ENCODE results near the gene RHOD. TPM values are rescaled to one million over a fixed set of nuclear protein-coding genes. Genes with fewer than 3 reads are reported as not detected.

RHOD gene
- total RNA-seq, 1 donor from 2014 or later = 29.8 TPM

GRCh38 chr11:67055812-67056211, 835 bp upstream of the RHOD start:
- no peaks in the 10 kb centered on the region for H3K9me3 ChIP-seq (ENCODE audit: insufficient read depth, low read depth, low read length)
- FAIRE-seq = no peak
- Mint-ChIP-seq H3K27ac (ENCODE audit: unreplicated experiment) (no peak overlapping the region), H3K4me3 (ENCODE audit: unreplicated experiment) (peak overlapping the region; percentile 79), H3K36me3 (ENCODE audit: low read depth, unreplicated experiment) (peaks cover 2% of the 10 kb centered on the region), H3K4me1 (ENCODE audit: low read depth, unreplicated experiment) (peaks cover 14% of the 10 kb centered on the region), H3K9me3 (ENCODE audit: unreplicated experiment) (no peaks in the 10 kb centered on the region), H3K27me3 (ENCODE audit: low read depth, unreplicated experiment) (peaks cover 10% of the 10 kb centered on the region)
- TF ChIP-seq CTCF (IDR thresholded peaks at IDR 0.05; ENCODE audit: insufficient read depth, low read depth, low read length) = no peak
- no peak for TF ChIP-seq EZH2 (IDR thresholded peaks at IDR 0.05; ENCODE audit: insufficient read depth, low read length)
- peak overlapping the region; percentile 89 for H2AFZ ChIP-seq (ENCODE audit: low read depth, low read length)
- peak overlapping the region; percentile 88 for H3K4me2 ChIP-seq (ENCODE audit: low read length)
- no peaks in the 10 kb centered on the region for H3K27me3 ChIP-seq (ENCODE audit: insufficient read depth, low read length)
- peak overlapping the region; percentile 54 for H3K4me3 ChIP-seq (ENCODE audit: insufficient read depth, low read depth, low read length)
- H3K27ac ChIP-seq (ENCODE audit: low read depth, low read length) = no peak overlapping the region
- H3K36me3 ChIP-seq (ENCODE audit: insufficient read depth, low read length) = no peaks in the 10 kb centered on the region
- H3K79me2 ChIP-seq (ENCODE audit: insufficient read depth, low read length) = peaks cover 4% of the 10 kb centered on the region
- DNase-seq (ENCODE audit: low read depth) = no peak
- peaks cover 11% of the 10 kb centered on the region for H4K20me1 ChIP-seq (ENCODE audit: insufficient read depth, low read length)
- H3K9ac ChIP-seq (ENCODE audit: low read length) = peak overlapping the region; percentile 57
- H3K4me1 ChIP-seq (ENCODE audit: insufficient read depth, low read length) = peaks cover 44% of the 10 kb centered on the region

GRCh38 chr11:67057205-67057672, 592 bp downstream of the RHOD start:
- Histone ChIP-seq H2AFZ (ENCODE audit: low read depth, low read length) (peak overlapping the region; percentile 89), H3K27ac (ENCODE audit: low read depth, low read length) (no peak overlapping the region), H3K9me3 (ENCODE audit: insufficient read depth, low read depth, low read length) (no peaks in the 10 kb centered on the region), H4K20me1 (ENCODE audit: insufficient read depth, low read length) (peaks cover 16% of the 10 kb centered on the region), H3K4me3 (ENCODE audit: insufficient read depth, low read depth, low read length) (peak overlapping the region; percentile 54), H3K4me1 (ENCODE audit: insufficient read depth, low read length) (peaks cover 45% of the 10 kb centered on the region), H3K36me3 (ENCODE audit: insufficient read depth, low read length) (no peaks in the 10 kb centered on the region), H3K27me3 (ENCODE audit: insufficient read depth, low read length) (no peaks in the 10 kb centered on the region), H3K79me2 (ENCODE audit: insufficient read depth, low read length) (peaks cover 4% of the 10 kb centered on the region), H3K9ac (ENCODE audit: low read length) (peak overlapping the region; percentile 57), H3K4me2 (ENCODE audit: low read length) (peak overlapping the region; percentile 88)
- Mint-ChIP-seq H3K4me3 (ENCODE audit: unreplicated experiment) (peak overlapping the region; percentile 83), H3K4me1 (ENCODE audit: low read depth, unreplicated experiment) (peaks cover 14% of the 10 kb centered on the region), H3K9me3 (ENCODE audit: unreplicated experiment) (no peaks in the 10 kb centered on the region), H3K27me3 (ENCODE audit: low read depth, unreplicated experiment) (peaks cover under 1% of the 10 kb centered on the region), H3K36me3 (ENCODE audit: low read depth, unreplicated experiment) (peaks cover 2% of the 10 kb centered on the region), H3K27ac (ENCODE audit: unreplicated experiment) (no peak overlapping the region)
- no peak for FAIRE-seq
- TF ChIP-seq CTCF (IDR thresholded peaks at IDR 0.05; ENCODE audit: insufficient read depth, low read depth, low read length) = no peak
- TF ChIP-seq EZH2 (IDR thresholded peaks at IDR 0.05; ENCODE audit: insufficient read depth, low read length) = no peak
- DNase-seq (ENCODE audit: low read depth) = no peak

- H3K27me3 ChIP-seq (ENCODE audit: insufficient read depth, low read length) = no peaks in the 10 kb centered on the region
- Mint-ChIP-seq H3K4me3 (ENCODE audit: unreplicated experiment) (no peak overlapping the region), H3K27me3 (ENCODE audit: low read depth, unreplicated experiment) (no peaks in the 10 kb centered on the region), H3K4me1 (ENCODE audit: low read depth, unreplicated experiment) (peaks cover 14% of the 10 kb centered on the region), H3K36me3 (ENCODE audit: low read depth, unreplicated experiment) (peaks cover 2% of the 10 kb centered on the region), H3K9me3 (ENCODE audit: unreplicated experiment) (no peaks in the 10 kb centered on the region), H3K27ac (ENCODE audit: unreplicated experiment) (no peak overlapping the region)
- H3K4me1 ChIP-seq (ENCODE audit: insufficient read depth, low read length) = peaks cover 47% of the 10 kb centered on the region
- H3K9me3 ChIP-seq (ENCODE audit: insufficient read depth, low read depth, low read length) = no peaks in the 10 kb centered on the region
- no peak overlapping the region for H2AFZ ChIP-seq (ENCODE audit: low read depth, low read length)
- H4K20me1 ChIP-seq (ENCODE audit: insufficient read depth, low read length) = peaks cover 19% of the 10 kb centered on the region
- H3K27ac ChIP-seq (ENCODE audit: low read depth, low read length) = no peak overlapping the region
- no peak overlapping the region for H3K4me2 ChIP-seq (ENCODE audit: low read length)
- H3K79me2 ChIP-seq (ENCODE audit: insufficient read depth, low read length) = peaks cover 4% of the 10 kb centered on the region
- DNase-seq (ENCODE audit: low read depth) = no peak
- H3K36me3 ChIP-seq (ENCODE audit: insufficient read depth, low read length) = no peaks in the 10 kb centered on the region
- no peak for FAIRE-seq
- no peak overlapping the region for H3K9ac ChIP-seq (ENCODE audit: low read length)
- H3K4me3 ChIP-seq (ENCODE audit: insufficient read depth, low read depth, low read length) = no peak overlapping the region
- no peak for TF ChIP-seq EZH2 (IDR thresholded peaks at IDR 0.05; ENCODE audit: insufficient read depth, low read length)
- no peak for TF ChIP-seq CTCF (IDR thresholded peaks at IDR 0.05; ENCODE audit: insufficient read depth, low read depth, low read length)
These were observed 1.9 kb downstream of the RHOD start for GRCh38 chr11:67058506-67058905.

Measured in astrocyte (in vitro differentiated cells and primary cell).